ENCODE data around the gene MTRR.

Gene MTRR

DNA sequence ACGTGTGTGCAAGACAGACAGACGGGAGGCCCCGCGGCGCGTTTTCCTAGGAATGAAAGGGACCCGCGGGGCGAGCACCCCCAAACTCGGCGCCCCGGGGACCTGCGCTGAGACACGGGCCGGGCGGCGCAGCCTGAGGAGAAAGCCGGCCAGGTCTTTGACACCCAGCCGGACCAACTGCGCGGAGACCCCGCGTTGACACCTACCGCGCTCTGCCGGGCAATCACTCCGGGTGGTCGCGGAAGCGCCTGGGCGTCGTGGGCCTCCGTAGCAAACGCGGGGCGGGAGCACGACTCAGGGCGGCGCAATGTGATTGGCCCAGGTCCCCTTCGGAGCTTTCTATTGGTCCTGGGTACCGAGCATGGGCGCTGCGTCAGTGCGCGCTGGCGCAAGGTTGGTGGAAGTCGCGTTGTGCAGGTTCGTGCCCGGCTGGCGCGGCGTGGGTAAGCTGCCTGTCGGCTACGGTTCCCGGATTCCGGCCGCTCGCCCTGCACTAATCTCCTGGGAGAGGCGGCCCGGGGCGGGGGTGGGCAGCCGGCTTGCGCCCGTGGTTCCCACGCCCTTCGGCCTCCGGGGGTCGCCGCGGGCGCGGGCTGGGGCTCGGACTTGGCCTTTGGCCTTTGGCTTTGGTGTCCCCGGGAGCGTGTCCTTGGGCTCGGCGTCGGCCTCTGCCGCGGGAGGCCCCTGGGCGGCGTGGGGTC is at the start of gene MTRR, which contains the start of gene FASTKD3:
Gene MTRR (plus strand): TSS at position 376 of the 701 bp plus-strand sequence. CDS start 1,647 bp downstream, outside the sequence.
Gene FASTKD3 (minus strand): TSS at position 259 of the 701 bp plus-strand sequence. CDS start 948 bp downstream, outside the sequence.
- DNase-seq: peak; percentile 78 to 79 (median 78)

DNA sequence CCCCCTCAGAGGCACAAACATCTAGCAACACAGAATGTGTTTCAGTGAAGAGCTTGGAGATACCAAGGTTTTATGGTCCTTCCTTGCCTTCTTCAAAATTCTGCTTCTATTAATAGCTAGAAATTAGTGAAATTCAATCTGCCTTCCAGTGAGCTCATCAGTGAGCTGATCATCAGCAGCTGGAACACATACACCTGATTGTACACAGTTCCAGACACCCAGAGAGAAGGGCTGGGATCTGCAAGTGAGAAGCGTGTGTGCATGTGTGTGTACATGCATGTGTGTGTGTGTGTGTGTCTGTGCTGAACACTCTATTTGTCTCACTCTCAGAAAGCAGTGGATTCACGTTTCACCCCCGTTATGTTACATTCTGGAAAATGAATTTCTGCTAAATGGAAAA is 46.5 kb upstream of the MTRR start:
- DNase-seq: no peak

DNA sequence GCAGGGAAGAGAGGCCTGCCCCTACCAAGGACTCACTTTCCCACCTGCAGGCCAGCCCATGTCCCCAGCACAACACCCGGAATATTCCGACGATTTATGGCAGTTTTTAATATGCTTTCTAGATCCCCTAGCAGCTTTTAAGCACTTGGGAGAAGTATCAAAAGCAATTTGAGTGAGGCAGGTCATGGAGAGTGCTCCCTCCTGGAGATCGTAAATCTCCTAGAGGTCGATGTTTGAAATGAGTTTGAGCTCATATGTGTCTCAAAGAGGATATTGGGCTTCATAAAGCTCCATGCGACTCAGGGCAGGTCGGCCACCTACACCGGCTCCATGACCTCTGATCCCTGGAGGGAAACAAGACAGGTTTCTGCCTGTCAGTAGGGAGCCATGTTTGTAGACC is 45.4 kb upstream of the MTRR start:
- no peak for DNase-seq

DNA sequence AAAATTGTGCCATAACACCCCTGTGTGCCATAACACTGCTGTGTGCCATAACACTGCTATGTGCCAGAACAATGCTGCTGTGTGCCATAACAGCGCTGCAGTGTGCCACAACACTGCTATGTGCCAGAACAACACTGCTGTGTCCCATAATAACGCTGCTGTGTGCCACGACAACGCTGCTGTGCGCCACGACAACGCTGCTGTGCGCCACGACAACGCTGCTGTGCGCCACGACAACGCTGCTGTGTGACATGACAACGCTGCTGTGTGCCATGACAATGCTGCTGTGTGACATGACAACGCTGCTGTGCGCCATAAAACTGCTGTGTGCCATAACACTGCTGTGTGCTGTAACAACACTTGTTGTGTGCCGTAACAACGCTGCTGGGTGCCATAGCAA is 44.0 kb upstream of the MTRR start:
- no peak for DNase-seq

DNA sequence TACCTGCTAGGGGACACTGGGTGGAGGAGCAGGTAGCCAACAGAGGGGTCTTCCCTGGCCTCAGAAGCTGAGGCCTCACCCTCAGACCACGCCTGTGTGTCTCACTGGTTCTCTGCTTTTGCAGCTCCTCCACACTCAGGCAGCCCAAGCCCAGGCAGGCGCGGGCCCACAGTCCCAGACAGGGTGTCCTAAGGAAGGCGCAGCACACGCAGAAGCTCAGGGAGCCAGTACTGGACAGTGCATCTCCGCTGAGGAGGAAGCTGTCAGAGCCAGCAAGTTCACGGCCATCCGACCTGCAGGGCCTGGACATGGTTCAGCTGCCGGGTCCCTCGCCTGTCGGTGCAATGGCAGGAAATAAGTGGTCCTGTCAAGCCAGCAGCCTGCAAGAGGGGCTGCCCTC is 43.3 kb upstream of the MTRR start:
- no peak for DNase-seq

DNA sequence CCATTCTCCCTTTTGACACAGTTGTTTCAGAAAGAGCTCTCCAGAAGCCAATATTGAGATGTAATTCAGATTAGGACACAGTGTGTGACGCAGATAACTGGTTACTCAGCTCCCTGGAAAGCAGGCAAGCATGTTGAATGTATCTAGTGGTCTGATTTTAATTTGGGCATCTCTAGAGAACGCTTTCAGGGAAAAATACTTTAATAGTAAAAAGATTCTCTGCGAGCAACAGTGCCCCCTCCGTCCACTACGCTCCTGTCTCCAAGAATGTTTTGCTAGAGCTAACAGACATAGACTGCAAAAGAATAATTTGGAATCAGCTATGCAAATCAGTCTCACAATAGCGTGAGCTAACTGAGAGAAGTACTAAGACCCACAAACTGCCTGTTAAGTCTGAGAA is 41.3 kb upstream of the MTRR start:
- no peak for DNase-seq

DNA sequence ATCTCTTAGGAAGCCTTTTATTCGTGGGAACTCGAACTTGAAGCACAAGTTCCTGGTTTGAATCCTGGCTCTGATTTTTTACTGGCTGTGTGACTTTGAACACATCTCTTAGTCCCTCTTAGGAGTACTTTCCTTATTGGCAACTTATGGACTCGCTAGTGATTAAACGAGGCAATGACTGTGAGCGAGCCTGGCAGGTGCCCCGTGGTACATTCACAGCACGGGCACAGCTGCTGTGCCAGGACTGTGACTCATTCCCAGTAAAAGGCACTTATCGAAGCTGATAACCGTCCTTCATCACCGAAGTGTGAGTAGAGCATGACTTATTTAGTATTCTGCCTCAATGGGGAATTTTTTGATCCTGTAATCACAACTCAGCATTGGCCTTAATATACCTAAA is 40.7 kb upstream of the MTRR start:
- no peak for DNase-seq

DNA sequence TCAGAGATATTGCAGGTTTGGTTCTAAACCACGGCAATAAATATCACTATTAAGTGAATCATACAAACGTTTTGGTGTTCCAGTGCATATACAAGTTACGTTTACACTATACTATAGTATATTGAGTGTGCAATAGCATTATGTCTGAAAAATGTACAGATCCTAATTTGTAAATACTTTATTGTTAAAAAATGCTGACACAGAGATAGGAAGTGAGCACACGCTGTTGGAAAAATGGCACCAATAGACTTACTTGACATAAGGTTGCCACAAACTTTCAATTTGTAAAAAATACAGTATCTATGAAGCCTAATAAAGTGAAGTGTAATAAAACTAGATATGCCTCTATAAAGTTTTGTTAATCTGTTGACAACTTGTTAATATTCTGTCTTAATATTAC is 34.0 kb upstream of the MTRR start:
- DNase-seq: no peak

DNA sequence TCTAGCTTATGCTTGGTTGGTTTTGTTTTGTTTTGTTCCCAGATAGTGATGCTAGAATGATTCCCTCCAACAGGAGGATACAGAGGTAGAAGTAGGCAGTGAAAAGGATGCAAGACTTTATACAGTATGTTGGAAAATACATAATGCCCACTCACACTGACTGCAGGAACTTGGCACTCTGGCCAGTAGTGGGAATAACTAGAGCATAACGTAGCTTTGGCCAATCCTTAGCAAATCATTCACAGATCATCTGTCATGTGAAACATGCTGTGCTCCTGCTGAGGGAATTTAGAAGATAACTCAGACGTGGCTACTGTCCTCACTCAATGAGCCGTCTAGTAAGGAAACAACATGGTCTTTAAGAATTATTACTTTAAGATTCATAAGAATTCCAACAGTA is 31.5 kb upstream of the MTRR start:
- DNase-seq: no peak

DNA sequence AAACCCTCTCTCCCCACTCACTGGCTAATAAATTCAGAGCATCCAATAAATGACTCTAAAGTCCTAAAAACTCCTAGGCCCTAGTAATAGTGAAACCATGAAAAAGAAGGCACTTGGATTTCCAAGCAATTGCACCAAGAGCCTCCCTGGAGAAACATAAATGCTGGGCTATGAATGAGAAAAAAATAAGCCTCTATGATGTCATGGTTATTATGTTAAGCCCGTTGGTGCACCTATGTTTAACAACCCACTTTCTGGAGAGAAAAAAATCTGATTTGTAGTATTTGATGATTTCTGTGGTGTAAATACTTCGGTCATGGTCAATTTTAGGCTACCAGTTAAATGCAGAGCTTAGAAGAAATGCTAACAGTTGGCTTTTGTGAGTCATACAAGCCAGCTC is 26.4 kb upstream of the MTRR start:
- DNase-seq: no peak

DNA sequence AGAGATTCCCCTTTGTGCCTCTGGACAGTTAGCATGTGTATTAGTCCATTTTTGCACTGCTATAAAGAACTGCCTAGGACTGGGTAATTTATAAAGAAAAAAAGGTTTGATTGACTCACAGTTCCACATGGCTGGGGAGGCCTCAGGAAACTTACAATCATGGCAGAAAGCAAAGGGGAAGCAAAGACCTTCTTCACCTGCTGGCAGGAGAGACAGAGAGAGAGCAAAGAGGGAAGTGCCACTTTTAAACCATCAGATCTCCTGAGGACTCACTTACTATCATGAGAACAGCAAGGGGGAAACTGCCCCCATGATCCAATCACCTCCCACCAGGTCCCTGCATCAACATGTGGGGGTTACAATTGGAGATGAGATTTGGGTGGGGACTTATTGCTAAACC is 24.0 kb upstream of the MTRR start:
- no peak for DNase-seq

DNA sequence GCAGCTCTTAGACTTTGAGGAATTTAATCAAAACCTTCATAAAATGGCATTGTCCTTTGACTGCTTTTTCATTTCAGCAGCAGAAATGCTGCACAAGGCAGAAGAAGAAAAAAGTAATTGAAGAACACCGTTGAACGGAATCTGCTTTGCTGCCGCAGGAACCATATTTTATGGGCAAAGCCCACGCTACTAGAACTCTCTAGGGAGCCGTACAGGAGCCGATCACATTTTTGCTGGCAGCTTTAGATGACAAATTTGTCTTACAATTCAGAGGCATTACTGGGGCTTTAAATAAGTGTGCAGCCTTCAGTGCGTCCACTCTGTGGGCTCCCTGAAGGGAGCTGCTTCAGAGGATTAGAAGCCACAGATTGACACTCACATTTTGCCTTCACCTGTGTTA is 23.4 kb upstream of the MTRR start:
- no peak for DNase-seq

DNA sequence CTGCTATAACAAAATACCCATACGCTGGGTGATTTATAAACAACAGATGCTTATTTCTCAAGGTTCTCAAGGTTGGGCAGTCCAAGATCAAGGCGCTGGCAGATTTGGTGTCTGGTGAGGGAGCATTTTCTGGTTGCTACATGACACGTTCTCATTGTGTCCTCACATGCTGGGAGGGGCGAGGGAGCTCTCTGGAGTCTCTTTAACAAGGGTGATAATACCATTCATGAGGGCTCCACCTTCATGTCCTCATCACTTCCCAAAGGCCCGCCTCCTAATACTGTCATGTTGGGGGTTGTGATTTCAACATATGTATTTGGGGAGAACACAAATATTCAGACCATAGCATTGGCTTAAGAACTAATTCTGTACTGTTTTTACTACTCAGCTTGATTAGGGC is 22.6 kb upstream of the MTRR start:
- DNase-seq: no peak

DNA sequence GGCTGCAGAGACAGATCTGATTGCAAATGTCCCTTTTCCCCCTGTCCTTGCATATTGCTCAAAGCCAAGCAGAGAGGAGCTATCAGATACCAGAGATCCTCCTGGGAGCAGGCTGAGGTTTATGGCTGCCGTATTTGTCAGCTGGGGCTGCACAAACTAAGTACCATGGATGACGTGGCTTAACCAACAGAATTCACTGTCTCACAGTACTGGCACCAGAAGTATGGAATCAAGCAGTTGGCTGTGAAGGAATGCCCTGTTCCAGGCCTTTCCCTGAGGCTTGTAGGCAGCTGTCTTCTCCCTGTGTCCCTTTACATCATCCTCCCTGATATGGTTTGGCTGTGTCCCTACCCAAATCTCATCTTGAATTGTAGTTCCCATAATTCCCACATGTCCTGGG is 20.7 kb upstream of the MTRR start:
- no peak for DNase-seq

DNA sequence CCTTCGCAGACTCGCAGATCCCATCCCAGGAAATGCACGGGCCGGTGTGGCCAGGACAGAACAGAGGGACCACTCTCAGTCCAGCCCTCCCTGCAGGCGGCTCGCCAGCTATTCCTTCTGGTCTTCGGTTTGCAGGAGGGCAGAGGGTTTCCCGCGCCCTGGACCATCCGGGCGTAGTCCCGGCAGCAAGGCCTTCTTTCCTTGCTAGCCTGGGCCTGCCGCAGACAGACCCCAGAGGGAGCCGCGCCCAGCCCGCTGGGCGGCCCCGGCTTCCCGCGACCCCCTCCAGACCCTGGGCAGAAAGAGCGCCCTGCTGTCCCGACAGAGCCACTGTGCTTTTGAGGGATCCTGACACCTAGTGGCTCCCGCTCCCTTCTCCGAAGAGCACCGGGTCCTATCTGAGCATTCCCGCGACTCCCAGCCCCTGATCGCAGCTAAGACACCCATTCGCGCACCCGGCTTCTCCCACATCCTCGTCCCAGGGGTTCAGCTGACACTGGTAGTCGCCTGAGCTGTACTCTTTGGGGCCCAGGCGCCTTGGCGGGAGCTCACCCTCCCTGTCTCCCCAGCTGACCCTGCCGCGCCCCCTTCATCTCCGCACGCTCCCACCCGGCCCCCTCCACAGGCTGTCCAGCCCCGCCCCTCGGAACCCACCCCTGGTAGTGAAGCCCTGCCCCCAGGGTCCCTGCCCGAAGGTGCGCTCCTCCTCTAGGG is 19.1 kb upstream of the MTRR start:
- DNase-seq: no peak

DNA sequence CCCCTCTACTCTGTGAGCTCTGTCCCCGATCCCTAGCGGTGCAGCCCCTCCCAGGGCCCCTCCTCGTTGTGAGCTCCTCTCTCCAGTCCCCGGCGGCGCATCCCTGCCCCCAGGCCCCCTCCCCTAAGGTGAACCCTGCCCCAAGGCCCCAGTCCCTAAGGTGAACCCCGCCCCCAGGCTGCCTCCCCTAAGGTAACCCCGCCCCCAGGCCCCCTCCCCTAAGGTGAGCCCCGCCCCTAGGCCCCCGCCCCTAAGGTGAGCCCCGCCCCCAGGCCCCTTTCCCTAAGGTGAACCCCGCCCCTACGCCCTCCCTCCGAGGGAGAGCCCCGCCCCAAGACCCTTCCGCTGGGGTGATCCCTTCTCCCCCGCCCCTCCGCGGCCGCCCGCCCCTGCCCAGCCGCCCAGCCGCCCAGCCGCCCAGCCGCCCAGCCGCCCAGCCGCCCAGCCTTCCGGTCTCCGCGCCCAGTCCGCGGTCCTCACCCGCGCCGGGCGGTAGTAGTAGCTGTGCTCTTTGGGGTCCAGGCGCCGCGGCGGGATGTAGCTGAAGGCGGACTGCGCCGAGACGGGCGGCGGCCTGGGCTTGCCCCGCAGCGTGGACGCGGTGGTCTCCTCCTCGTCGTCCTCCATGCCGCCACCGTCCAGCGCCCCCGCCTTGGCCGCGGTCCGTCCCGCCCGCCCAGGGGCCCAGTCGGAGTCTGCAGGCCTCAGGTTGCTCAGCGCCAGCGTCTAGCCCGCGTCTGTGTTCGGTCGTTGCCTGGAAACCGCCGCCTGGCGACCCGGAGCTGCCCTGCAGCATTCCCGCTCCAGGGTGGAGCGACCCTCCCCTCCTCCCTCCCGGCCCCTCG is 18.3 kb upstream of the MTRR start, which contains the start of gene CFAP90:
Gene CFAP90 (minus strand): TSS at position 739 of the 845 bp plus-strand sequence. CDS start 112 bp downstream, at position 627.
- DNase-seq: no peak

DNA sequence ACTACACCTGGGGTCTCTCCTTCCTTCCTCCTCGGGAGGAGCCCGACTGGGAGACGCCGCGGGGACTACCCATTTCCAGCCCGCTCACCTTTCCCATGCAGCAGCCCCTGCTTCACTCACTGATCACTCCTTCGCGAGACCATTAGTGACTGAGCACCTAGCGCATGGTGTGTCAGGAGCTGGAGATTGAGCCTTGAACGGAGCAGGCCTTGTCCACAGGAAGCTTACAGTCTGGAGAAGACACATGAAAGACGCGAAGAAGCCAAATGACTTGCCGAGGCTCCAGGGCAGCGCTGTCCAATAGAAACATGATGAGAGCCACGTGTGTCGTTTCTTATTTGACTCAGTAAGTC is 17.7 kb upstream of the MTRR start:
- no peak for DNase-seq

DNA sequence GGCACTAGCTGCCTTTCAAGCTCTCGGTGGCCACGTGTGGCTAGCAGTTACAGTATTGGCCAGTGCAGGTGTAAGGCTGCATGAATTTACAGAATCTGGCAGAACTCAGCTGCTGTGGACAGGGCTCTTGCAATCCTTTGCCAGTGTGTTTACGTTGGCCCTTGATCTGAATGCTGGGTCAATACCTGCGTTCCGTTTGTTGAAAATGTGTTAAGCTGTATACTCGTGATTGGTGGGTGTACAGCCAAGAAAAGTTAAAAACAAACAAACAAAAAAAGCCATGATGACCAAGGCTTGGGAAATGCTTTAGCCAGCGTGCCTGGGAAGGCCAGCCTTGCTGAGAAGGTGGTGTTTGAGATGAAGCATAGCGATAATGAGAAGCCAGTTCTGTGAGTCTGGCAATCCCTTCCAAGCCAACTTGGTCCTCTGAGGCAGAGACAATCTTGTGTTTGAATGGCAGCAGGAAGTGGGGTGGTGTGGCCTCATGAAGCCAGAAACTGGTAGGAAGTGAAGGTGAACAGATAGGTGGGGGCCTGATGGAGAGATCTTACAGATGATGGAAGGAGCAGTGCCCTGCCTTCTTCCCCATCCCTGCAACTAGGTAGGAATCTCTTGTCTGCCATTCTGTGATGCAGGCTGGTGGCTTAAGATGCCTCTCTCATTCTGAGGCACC is 17.2 kb upstream of the MTRR start:
- no peak for DNase-seq

DNA sequence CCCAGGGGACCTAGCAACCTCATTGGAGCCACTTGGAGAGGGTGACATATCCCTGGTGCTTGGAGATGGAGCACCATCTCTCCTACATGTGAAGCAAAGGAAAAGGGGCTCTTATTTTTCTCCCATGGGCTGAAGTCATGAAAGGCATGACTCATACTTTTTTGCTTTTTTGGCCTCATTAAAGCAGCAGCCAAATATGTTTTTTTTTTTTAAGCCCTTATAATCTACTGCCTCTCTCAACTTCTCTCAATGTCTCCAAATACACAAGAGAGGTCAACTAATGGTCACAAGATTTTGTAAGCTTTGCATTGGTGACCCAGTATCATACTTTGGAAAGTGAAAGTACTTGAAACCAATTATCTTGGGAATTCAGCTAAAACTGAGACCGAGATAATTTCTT is 16.4 kb upstream of the MTRR start:
- DNase-seq: no peak

DNA sequence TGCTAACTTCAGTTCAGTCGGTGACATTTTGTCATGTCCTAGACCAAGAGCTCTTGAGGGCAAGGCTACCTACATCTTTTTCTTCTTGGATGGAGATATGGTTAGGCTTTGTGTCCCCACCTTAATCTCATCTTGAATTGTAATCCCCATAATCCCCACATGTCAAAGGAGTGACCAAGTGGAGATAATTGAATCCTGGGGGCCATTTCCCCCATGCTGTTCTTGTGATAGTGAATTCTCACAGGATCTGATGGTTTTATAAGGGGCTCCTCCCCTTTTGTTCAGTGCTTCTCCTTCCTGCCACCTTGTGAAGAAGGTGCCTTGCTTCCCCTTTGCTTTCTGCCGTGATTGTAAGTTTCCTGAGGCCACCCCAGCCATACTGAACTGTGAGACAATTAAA is 16.0 kb upstream of the MTRR start:
- DNase-seq: no peak

DNA sequence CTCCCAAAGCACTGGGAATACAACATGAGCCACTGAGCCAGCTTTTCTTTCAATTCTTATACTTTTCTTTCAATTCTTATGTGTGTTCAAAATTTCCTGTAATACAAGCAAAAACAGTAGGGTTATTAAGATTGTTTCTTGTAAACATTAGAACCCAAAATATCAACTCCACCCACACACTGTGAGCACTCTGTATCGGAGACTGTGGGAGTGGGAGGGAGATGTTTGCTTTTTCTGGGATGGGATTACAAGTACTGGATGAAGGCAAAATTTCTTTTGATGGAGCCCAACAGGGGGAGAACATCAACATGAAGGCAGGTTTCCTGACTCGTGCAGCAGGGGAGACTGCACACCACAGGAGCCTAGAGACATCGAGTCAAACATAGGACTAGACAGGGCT is 13.3 kb upstream of the MTRR start:
- no peak for DNase-seq

DNA sequence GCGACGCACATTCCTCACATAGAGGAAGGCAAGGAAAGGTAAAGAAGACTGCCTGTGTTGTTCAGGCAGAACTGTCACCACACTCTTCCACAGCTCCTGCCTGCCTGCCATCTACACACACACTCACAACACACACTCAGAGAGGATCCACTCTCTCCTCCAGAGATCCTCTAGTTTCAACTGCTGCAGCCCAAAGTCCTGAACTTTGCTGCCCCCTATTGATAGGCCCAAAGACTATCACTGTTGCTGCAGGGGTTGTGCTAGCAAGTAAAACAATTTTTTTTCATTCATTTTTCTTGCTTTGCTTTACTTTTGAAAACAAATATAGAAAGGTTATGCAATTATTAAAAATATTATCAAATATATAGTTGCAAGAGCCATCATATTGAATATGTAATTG is 12.1 kb upstream of the MTRR start:
- no peak for DNase-seq

DNA sequence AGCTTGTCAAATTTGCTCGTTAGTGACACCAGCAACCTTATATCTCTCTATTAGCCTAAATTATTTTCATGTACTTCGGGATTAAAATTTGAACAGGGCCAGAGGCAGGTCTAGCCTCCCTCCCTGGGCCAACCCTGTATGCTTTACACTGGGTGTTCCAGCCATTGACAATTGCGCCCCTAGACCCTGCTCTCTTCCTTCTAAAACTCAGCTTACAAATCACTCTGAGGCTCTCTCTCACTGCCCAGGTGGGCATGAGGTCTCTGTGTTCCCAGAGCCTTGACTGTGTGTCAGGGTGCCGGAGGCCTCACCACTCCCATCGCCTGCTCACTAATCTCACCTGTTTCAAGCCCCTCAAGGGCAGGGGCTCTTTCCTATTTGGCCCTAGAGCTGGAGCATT is 11.6 kb upstream of the MTRR start:
- no peak for DNase-seq
